ENCODE measurements around the gene TMEM94. TPM values are rescaled to one million over a fixed set of nuclear protein-coding genes. Genes with fewer than 3 reads are reported as not detected.
A peak's percentile ranks its signal among the peaks of the same experiment; 100 is the strongest.

The TMEM94 gene
- total and polyA plus RNA-seq, 2 of the 13 experiments (the other 11 are each of a cell fraction or from before 2014, with no cell fraction given), result 32.6 to 134 TPM

DNA sequence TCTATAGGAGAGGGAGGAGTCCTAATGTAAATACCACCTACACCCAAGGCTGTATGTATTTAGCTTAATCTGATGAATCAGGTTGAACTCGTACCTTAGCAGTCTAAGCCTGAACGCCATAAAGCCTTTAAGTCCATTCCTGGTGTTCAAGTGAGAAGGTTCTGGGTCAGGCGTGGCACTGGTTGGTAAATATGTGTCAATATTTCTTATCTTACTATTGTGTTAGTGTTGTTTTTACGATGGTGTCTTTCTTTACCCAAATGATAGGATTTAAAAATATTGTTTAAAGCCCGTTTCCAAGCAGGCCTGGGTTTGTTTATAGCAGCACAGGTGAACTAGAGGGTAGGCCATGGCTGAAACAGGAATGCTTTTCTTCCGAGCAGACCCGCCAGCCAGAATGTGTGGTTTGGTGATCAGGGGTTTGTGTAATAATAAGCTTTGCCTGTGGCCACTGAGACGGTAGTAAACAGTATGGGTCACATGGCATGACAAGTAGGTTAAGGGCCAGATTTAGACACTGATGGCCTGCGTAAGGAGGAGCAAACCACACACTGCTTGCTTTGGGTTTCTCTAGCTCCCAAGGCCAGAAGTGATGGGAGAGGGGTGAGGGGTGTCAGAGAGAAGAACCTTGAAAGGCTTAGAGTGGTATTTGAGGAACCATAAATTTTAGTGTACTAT is 3.3 kb downstream of the TMEM94 start (continued):
- TF ChIP-seq ZNF850 (CRISPR knock-in tag; conservative IDR thresholded peaks at IDR 0.05) (no peak), ZNF496 (CRISPR knock-in tag; IDR thresholded peaks at IDR 0.05; ENCODE audit: insufficient replicate concordance) (no peak), HDAC2 (CRISPR knock-in tag; IDR thresholded peaks at IDR 0.05) (peak; percentile 58; the same call in 1 of the 2 replicates), ZNF709 (CRISPR knock-in tag; IDR thresholded peaks at IDR 0.05) (no peak), ATRX (CRISPR knock-in tag; IDR thresholded peaks at IDR 0.05; ENCODE audit: borderline replicate concordance) (no peak), ZNF678 (CRISPR knock-in tag; IDR thresholded peaks at IDR 0.05) (no peak), ZNF607 (CRISPR knock-in tag; IDR thresholded peaks at IDR 0.05; ENCODE audit: borderline replicate concordance) (no peak), SOX5 (CRISPR knock-in tag; IDR thresholded peaks at IDR 0.05; ENCODE audit: borderline replicate concordance) (peak; percentile 69), ETV5 (CRISPR knock-in tag; IDR thresholded peaks at IDR 0.05; ENCODE audit: borderline replicate concordance) (peak; percentile 42; the same call in 1 of the 2 replicates), MAZ (IDR thresholded peaks at IDR 0.05; ENCODE audit: borderline replicate concordance, low read depth, low read length) (no peak), MAZ (CRISPR knock-in tag; IDR thresholded peaks at IDR 0.05; ENCODE audit: low read depth) (peak; percentile 55; the same call in 1 of the 2 replicates), TSC22D2 (CRISPR knock-in tag; IDR thresholded peaks at IDR 0.05; ENCODE audit: borderline replicate concordance) (no peak), ZNF256 (CRISPR knock-in tag; conservative IDR thresholded peaks at IDR 0.05) (no peak), ZNF24 (IDR thresholded peaks at IDR 0.05) (no peak), ZNF124 (CRISPR knock-in tag; IDR thresholded peaks at IDR 0.05) (no peak), ZNF121 (CRISPR knock-in tag; IDR thresholded peaks at IDR 0.05) (no peak), FIP1L1 (IDR thresholded peaks at IDR 0.05; ENCODE audit: borderline replicate concordance, insufficient read depth, low read depth, low read length) (no peak), KDM4B (CRISPR knock-in tag; IDR thresholded peaks at IDR 0.05) (0 out of 2 replicates have a peak, but pooled peaks have one; percentile 22)
- TF ChIP-seq, protein P1, sequence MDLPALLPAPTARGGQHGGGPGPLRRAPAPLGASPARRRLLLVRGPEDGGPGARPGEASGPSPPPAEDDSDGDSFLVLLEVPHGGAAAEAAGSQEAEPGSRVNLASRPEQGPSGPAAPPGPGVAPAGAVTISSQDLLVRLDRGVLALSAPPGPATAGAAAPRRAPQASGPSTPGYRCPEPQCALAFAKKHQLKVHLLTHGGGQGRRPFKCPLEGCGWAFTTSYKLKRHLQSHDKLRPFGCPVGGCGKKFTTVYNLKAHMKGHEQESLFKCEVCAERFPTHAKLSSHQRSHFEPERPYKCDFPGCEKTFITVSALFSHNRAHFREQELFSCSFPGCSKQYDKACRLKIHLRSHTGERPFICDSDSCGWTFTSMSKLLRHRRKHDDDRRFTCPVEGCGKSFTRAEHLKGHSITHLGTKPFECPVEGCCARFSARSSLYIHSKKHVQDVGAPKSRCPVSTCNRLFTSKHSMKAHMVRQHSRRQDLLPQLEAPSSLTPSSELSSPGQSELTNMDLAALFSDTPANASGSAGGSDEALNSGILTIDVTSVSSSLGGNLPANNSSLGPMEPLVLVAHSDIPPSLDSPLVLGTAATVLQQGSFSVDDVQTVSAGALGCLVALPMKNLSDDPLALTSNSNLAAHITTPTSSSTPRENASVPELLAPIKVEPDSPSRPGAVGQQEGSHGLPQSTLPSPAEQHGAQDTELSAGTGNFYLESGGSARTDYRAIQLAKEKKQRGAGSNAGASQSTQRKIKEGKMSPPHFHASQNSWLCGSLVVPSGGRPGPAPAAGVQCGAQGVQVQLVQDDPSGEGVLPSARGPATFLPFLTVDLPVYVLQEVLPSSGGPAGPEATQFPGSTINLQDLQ (CRISPR knock-in tag; IDR thresholded peaks at IDR 0.05), result no peak
- TF ChIP-seq, protein P2, sequence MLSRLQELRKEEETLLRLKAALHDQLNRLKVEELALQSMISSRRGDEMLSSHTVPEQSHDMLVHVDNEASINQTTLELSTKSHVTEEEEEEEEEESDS (CRISPR knock-in tag; IDR thresholded peaks at IDR 0.05; ENCODE audit: borderline replicate concordance), result no peak
- TF ChIP-seq, protein P3, sequence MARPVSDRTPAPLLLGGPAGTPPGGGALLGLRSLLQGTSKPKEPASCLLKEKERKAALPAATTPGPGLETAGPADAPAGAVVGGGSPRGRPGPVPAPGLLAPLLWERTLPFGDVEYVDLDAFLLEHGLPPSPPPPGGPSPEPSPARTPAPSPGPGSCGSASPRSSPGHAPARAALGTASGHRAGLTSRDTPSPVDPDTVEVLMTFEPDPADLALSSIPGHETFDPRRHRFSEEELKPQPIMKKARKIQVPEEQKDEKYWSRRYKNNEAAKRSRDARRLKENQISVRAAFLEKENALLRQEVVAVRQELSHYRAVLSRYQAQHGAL (CRISPR knock-in tag; IDR thresholded peaks at IDR 0.05; ENCODE audit: not compliant biosample characterization), result no peak
- TF ChIP-seq, protein P4, sequence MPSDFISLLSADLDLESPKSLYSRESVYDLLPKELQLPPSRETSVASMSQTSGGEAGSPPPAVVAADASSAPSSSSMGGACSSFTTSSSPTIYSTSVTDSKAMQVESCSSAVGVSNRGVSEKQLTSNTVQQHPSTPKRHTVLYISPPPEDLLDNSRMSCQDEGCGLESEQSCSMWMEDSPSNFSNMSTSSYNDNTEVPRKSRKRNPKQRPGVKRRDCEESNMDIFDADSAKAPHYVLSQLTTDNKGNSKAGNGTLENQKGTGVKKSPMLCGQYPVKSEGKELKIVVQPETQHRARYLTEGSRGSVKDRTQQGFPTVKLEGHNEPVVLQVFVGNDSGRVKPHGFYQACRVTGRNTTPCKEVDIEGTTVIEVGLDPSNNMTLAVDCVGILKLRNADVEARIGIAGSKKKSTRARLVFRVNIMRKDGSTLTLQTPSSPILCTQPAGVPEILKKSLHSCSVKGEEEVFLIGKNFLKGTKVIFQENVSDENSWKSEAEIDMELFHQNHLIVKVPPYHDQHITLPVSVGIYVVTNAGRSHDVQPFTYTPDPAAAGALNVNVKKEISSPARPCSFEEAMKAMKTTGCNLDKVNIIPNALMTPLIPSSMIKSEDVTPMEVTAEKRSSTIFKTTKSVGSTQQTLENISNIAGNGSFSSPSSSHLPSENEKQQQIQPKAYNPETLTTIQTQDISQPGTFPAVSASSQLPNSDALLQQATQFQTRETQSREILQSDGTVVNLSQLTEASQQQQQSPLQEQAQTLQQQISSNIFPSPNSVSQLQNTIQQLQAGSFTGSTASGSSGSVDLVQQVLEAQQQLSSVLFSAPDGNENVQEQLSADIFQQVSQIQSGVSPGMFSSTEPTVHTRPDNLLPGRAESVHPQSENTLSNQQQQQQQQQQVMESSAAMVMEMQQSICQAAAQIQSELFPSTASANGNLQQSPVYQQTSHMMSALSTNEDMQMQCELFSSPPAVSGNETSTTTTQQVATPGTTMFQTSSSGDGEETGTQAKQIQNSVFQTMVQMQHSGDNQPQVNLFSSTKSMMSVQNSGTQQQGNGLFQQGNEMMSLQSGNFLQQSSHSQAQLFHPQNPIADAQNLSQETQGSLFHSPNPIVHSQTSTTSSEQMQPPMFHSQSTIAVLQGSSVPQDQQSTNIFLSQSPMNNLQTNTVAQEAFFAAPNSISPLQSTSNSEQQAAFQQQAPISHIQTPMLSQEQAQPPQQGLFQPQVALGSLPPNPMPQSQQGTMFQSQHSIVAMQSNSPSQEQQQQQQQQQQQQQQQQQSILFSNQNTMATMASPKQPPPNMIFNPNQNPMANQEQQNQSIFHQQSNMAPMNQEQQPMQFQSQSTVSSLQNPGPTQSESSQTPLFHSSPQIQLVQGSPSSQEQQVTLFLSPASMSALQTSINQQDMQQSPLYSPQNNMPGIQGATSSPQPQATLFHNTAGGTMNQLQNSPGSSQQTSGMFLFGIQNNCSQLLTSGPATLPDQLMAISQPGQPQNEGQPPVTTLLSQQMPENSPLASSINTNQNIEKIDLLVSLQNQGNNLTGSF (CRISPR knock-in tag; IDR thresholded peaks at IDR 0.05), result no peak

Measured in HepG2 (cell line).